KMS-11 (cell line): ENCODE results near the gene TEN1.
A peak's percentile ranks its signal among the peaks of the same experiment; 100 is the strongest.

ENCODE experiments used
- H2AFZ ChIP-seq: fragments of 200-600 bp; sonication (generic); 2 replicates; pipeline ENCODE4 v1.6.1; 2016; ENCODE audit warnings: antibody characterized with exemption, mixed run types, low read depth
- H3K27ac ChIP-seq: fragments of 200-600 bp; sonication (generic); 2 replicates; pipeline ENCODE4 v1.6.1; 2016; ENCODE audit warnings: mild to moderate bottlenecking, mixed run types
- H3K27me3 ChIP-seq: fragments of 200-600 bp; sonication (generic); 2 replicates; pipeline ENCODE4 v1.6.1; 2017; ENCODE audit warnings: mild to moderate bottlenecking, low read depth, mixed run types, moderate library complexity; ENCODE audit not compliant: insufficient read depth
- H3K36me3 ChIP-seq: fragments of 200-600 bp; sonication (generic); 2 replicates; pipeline ENCODE4 v1.6.1; 2017; ENCODE audit warnings: mild to moderate bottlenecking, mixed run types; ENCODE audit not compliant: insufficient read depth
- H3K4me1 ChIP-seq: fragments of 200-600 bp; sonication (generic); 2 replicates; pipeline ENCODE4 v1.6.1; 2016; ENCODE audit warnings: mild to moderate bottlenecking, low read depth, mixed run types; ENCODE audit not compliant: poor library complexity, severe bottlenecking
- H3K4me2 ChIP-seq: fragments of 200-600 bp; sonication (generic); 2 replicates; pipeline ENCODE4 v1.7.0; 2016; ENCODE audit warnings: mild to moderate bottlenecking, mixed run types
- H3K4me3 ChIP-seq: fragments of 200-600 bp; sonication (generic); IDR thresholded peaks from 2 replicates; pipeline ENCODE4 v1.6.1; 2017; ENCODE audit warnings: low read depth, low read length, mixed read lengths; ENCODE audit not compliant: insufficient read depth
- H3K79me2 ChIP-seq: fragments of 200-600 bp; sonication (generic); 2 replicates; pipeline ENCODE4 v1.6.1; 2016; ENCODE audit warnings: low read depth, mixed run types; ENCODE audit not compliant: insufficient read depth
- H3K9ac ChIP-seq: fragments of 200-600 bp; sonication (generic); 2 replicates; pipeline ENCODE4 v1.6.1; 2016; ENCODE audit warnings: mild to moderate bottlenecking, mixed run types
- H4K20me1 ChIP-seq: fragments of 200-600 bp; sonication (generic); 2 replicates; pipeline ENCODE4 v1.6.1; 2016; ENCODE audit warnings: mild to moderate bottlenecking, mixed run types; ENCODE audit not compliant: insufficient read depth
- CTCF ChIP-seq: fragments of 200-600 bp; sonication (generic); conservative IDR thresholded peaks from 2 replicates; pipeline ENCODE4 v1.6.1; 2017; ENCODE audit warnings: low read depth, mild to moderate bottlenecking, antibody characterized with exemption, low read length, moderate library complexity, mixed read lengths

The TEN1 gene

GRCh38 chr17:75937652-75938051 lies 41.4 kb upstream of the TEN1 start:
- Histone ChIP-seq H3K4me3 (no peak overlapping the region), H4K20me1 (no peaks in the 10 kb centered on the region), H3K4me2 (no peak overlapping the region), H2AFZ (no peak overlapping the region), H3K27ac (no peak overlapping the region), H3K9ac (no peak overlapping the region), H3K79me2 (no peaks in the 10 kb centered on the region), H3K4me1 (peaks cover 12% of the 10 kb centered on the region), H3K27me3 (no peaks in the 10 kb centered on the region), H3K36me3 (no peaks in the 10 kb centered on the region)
- no peak for TF ChIP-seq CTCF

GRCh38 chr17:75940727-75941441 lies 38.2 kb upstream of the TEN1 start, which contains the start of gene FBF1:
Gene FBF1 (minus strand): TSS chr17:75941042. CDS start chr17:75938149, 2,893 bp downstream.
- Histone ChIP-seq H3K4me2 (peak within 1 kb of the TSS; percentile 72), H3K9ac (peak within 1 kb of the TSS; percentile 78), H3K79me2 (no peaks in the 10 kb centered on the region), H3K4me1 (peaks cover 12% of the 10 kb centered on the region), H4K20me1 (no peaks in the 10 kb centered on the region), H3K27ac (peak within 1 kb of the TSS; percentile 20; the same call in 1 of the 2 replicates), H3K27me3 (no peaks in the 10 kb centered on the region), H2AFZ (peak within 1 kb of the TSS; percentile 92), H3K4me3 (no peak within 1 kb of the TSS), H3K36me3 (no peaks in the 10 kb centered on the region)
- no peak for TF ChIP-seq CTCF

GRCh38 chr17:75941442-75941819 lies 37.6 kb upstream of the TEN1 start:
- Histone ChIP-seq H3K79me2 (no peaks in the 10 kb centered on the region), H4K20me1 (no peaks in the 10 kb centered on the region), H3K4me1 (peaks cover 12% of the 10 kb centered on the region), H2AFZ (peak overlapping the region; percentile 92), H3K4me3 (no peak overlapping the region), H3K27ac (peak overlapping the region; percentile 20; the same call in 1 of the 2 replicates), H3K4me2 (peak overlapping the region; percentile 72), H3K9ac (peak overlapping the region; percentile 78; the same call in 1 of the 2 replicates), H3K27me3 (no peaks in the 10 kb centered on the region), H3K36me3 (no peaks in the 10 kb centered on the region)
- no peak for TF ChIP-seq CTCF

- Histone ChIP-seq H3K4me3 (no peak overlapping the region), H3K4me1 (peaks cover 12% of the 10 kb centered on the region), H4K20me1 (no peaks in the 10 kb centered on the region), H3K27ac (no peak overlapping the region), H3K36me3 (no peaks in the 10 kb centered on the region), H3K4me2 (no peak overlapping the region), H3K9ac (no peak overlapping the region), H2AFZ (no peak overlapping the region), H3K79me2 (no peaks in the 10 kb centered on the region), H3K27me3 (no peaks in the 10 kb centered on the region)
- no peak for TF ChIP-seq CTCF
These were observed 36.6 kb upstream of the TEN1 start for GRCh38 chr17:75942473-75942872.
